ENCODE results near the gene ZDHHC1. TPM values are rescaled to one million over a fixed set of nuclear protein-coding genes. Genes with fewer than 3 reads are reported as not detected.

Gene ZDHHC1
- total RNA-seq, 4 donors from 2014 or later = 2.5 to 11.1 (median 3.8) TPM

DNA sequence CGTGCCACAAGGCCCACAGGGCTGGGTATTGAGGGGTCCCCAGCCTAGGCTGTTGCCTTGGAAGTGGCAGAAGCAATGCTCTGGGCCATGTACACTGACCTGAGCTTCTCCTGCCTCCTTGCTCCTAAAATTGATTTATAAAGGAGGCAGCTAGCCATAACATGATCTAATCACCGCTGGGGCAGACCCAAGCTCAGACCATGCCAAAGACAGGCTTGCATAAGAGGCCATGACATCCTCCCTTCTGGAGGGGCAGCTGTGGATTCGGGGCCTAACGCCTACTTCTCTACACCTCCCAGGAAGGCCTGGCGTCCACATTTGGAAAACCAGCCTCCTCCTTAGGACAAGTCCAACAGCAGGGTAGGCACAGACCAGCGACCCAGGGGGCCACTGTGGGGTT is 27.0 kb upstream of the ZDHHC1 start:
- Histone ChIP-seq H3K36me3 (peaks cover 18 to 92% (median 20%) of the 10 kb centered on the region in 3 donors), H3K27me3 (no peaks in the 10 kb centered on the region), H3K9me3 (no peaks in the 10 kb centered on the region), H3K4me3 (no peak overlapping the region), H3K27ac (peak overlapping the region; percentile 11 to 69 (median 38)), H3K4me1 (peaks cover 28 to 89% (median 47%) of the 10 kb centered on the region in 3 donors)
- TF ChIP-seq POLR2A (IDR thresholded peaks at IDR 0.05) = no peak
- TF ChIP-seq, protein P1, sequence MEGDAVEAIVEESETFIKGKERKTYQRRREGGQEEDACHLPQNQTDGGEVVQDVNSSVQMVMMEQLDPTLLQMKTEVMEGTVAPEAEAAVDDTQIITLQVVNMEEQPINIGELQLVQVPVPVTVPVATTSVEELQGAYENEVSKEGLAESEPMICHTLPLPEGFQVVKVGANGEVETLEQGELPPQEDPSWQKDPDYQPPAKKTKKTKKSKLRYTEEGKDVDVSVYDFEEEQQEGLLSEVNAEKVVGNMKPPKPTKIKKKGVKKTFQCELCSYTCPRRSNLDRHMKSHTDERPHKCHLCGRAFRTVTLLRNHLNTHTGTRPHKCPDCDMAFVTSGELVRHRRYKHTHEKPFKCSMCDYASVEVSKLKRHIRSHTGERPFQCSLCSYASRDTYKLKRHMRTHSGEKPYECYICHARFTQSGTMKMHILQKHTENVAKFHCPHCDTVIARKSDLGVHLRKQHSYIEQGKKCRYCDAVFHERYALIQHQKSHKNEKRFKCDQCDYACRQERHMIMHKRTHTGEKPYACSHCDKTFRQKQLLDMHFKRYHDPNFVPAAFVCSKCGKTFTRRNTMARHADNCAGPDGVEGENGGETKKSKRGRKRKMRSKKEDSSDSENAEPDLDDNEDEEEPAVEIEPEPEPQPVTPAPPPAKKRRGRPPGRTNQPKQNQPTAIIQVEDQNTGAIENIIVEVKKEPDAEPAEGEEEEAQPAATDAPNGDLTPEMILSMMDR (IDR thresholded peaks at IDR 0.05) = no peak
- DNase-seq = no peak
- WGBS, 2 donors = 83 to 86% methylated on average over 1 to 6 of the region's 6 CpGs
- intact Hi-C loops (cut with DNase I) = no loop called here

DNA sequence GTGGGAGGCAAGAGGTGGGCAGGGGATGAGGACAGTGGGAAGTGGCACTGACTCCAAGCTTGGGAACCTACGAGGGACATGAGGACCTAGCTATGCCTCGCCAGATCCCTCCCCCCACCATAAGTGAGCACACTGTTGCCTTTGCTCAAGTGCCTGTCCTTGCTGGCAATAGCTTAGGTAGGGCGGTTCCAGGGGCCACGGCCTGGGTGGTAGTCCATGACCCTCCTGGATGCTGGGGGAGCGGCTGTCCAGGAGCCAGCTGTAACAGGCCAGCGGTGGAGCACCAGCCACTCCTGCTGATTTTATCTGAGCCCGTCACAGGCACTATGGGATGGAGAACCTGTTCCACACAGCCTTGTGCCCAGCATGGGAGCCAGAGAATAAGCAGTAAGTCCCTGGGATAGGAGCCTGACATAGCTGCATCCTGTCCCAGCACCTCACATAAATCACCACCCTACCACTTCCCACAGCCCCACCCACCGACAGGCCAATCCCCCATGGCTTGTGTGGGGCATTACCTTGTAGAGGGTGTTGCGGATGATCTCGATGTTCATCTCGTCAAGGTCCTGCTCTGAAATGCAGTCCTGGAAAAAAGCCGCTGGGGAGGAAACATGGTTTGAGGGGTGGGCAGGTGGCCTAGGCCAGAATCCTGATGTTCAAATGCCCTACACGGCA is 26.4 kb upstream of the ZDHHC1 start:
- no peaks in the 10 kb centered on the region for H3K27me3 ChIP-seq
- no peak overlapping the region for H3K4me3 ChIP-seq
- H3K4me1 ChIP-seq = peaks cover 28 to 84% (median 46%) of the 10 kb centered on the region in 3 donors
- peaks cover 23 to 92% (median 24%) of the 10 kb centered on the region in 3 donors for H3K36me3 ChIP-seq
- WGBS, 2 donors = 80 to 93% methylated on average over 1 to 3 of the region's 13 CpGs
- peak overlapping the region in 2 of 4 donors; percentile 25 to 47 for H3K27ac ChIP-seq
- intact Hi-C loops (cut with DNase I) = no loop called here
- no peaks in the 10 kb centered on the region for H3K9me3 ChIP-seq
- DNase-seq = no peak
- TF ChIP-seq POLR2A (IDR thresholded peaks at IDR 0.05) = no peak
- TF ChIP-seq, protein P1 (IDR thresholded peaks at IDR 0.05) = no peak

DNA sequence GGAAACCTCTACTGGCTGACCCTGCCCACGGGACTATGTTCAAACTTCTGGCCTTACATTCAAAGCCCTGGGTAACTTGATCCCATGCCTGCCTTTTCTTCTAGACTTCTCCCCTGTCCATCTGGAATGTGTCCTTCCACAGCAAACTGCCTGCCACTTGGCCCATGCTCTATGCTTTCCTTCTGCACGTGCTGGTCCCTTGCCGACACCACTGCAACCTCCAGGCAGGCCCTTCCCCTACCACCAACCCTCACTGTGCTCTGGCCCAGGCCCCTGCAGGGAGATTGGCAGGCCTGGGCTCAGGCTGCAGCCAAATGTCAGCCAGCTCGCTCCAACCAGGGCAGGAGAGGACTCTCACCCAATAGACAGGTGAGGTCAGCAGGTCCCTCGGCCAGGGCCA is 25.6 kb upstream of the ZDHHC1 start:
- H3K4me1 ChIP-seq = peaks cover 24 to 76% (median 40%) of the 10 kb centered on the region in 3 donors
- WGBS, 2 donors = 60 to 69% methylated on average over 2 to 4 of the region's 5 CpGs
- peak overlapping the region in 2 of 4 donors; percentile 43 to 50 for H3K27ac ChIP-seq

DNA sequence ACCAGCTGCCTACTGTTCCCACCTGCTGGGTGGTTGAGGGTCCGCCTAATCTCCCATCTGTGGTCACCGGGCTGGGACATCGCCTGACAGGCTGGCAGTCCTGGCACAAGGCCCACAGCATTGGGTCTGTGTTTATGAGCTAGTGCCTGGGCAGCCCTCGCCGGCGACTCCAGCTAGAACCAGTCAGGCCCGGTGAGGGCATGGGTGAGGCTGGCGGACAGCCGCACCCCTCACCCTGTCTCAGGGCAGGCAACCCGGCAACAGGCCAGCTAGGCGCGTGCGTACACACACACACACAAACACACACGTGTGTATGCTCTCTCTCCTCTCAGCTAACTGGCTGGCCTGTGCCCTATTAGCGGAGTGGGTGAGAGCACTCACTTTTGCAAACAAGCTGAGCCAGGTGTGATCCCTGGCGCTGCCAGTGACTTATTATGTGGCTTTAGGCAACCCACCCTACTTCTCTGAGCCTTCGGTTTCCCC is 25.0 kb upstream of the ZDHHC1 start:
- DNase-seq = no peak
- no peaks in the 10 kb centered on the region for H3K27me3 ChIP-seq
- 53 to 86% methylated on average over 3 to 8 of the region's 17 CpGs for WGBS, 2 donors
- no peak for TF ChIP-seq POLR2A (IDR thresholded peaks at IDR 0.05)
- TF ChIP-seq, protein P1 (IDR thresholded peaks at IDR 0.05) = no peak
- H3K9me3 ChIP-seq = no peaks in the 10 kb centered on the region
- peaks cover 18 to 70% (median 34%) of the 10 kb centered on the region in 3 donors for H3K4me1 ChIP-seq
- H3K36me3 ChIP-seq = peaks cover 26 to 92% (median 27%) of the 10 kb centered on the region in 3 donors
- no peak overlapping the region for H3K4me3 ChIP-seq
- H3K27ac ChIP-seq = peak overlapping the region; percentile 8 to 50 (median 42)
- intact Hi-C loops (cut with DNase I) = no loop called here

More for the DNA sequence above, 25.6 kb upstream of the ZDHHC1 start:
- Histone ChIP-seq H3K4me3 (no peak overlapping the region), H3K27me3 (no peaks in the 10 kb centered on the region), H3K36me3 (peaks cover 26 to 92% (median 26%) of the 10 kb centered on the region in 3 donors), H3K9me3 (no peaks in the 10 kb centered on the region)
- intact Hi-C loops (cut with DNase I) = no loop called here
- TF ChIP-seq, protein P1 (IDR thresholded peaks at IDR 0.05) = no peak
- TF ChIP-seq POLR2A (IDR thresholded peaks at IDR 0.05) = no peak
- DNase-seq = no peak

DNA sequence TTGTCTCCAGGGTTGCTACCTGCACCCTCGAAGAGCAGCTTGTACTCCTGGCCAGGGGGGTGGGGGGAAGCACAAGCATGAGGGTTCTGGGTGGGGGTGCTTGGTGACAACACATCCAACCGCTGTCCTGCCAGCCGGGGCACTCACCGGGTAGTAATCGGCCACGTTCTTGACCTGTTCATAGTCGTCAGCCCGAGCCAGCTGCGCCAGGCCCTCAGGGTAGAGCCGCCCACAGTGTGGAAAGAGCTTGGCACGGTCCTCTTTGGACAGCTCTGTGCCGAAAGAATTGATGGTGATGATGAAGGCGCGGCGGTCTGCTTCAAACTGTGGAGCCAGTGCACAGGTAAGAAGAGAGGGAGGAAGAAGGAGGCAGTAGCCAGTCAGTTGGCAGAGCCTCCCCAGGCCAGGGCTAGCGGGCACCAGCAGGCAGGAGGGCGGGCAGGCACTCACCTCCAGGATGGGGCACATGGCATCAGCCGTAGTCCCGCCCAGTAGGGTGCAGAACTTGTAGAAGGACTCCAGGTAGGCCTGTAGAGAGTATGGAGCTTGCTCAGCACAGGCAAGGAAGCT is 22.6 kb upstream of the ZDHHC1 start:
- 65% methylated on average over 5 of the region's 19 CpGs; no CpG with 5 or more reads in 1 of the 2 donors for WGBS, 2 donors
- no peaks in the 10 kb centered on the region for H3K9me3 ChIP-seq
- no peaks in the 10 kb centered on the region for H3K27me3 ChIP-seq
- peaks cover 18 to 81% (median 27%) of the 10 kb centered on the region in 3 donors for H3K36me3 ChIP-seq
- no peak overlapping the region for H3K4me3 ChIP-seq
- no peak for TF ChIP-seq POLR2A (IDR thresholded peaks at IDR 0.05)
- TF ChIP-seq, protein P1 (IDR thresholded peaks at IDR 0.05) = no peak
- H3K4me1 ChIP-seq = peaks cover 15 to 46% (median 16%) of the 10 kb centered on the region in 3 donors
- no peak overlapping the region for H3K27ac ChIP-seq
- intact Hi-C loops (cut with DNase I) = no loop called here
- no peak for DNase-seq
